HCT116 (cell line): Measurements from ENCODE around the gene SCARB1. TPM values are rescaled to one million over a fixed set of nuclear protein-coding genes. Genes with fewer than 3 reads are reported as not detected.
"Not testable (repeated sequence)": the region's sequence is repeated elsewhere in the genome, so short reads cannot be mapped to it uniquely, and the experiment has no call there.

Experiments
- ATAC-seq: fragments of 200-7000 bp; cut with Tn5 transposase; 2 replicates; pipeline ENCODE4 v1.9.1; 2020; ENCODE audit warnings: mild to moderate bottlenecking, moderate library complexity
- BruUV-seq: library from RNA; stranded (reverse); fragments of 400-500 nt; replicated peaks from 2 replicates; lab custom pipeline; 2021; lab: Mats Ljungman, UMichigan
- CTCF ChIA-PET: fragments of 300-600 bp; sonication (Branson Sonifier 250); formaldehyde crosslinking; loops from one replicate; lab custom pipeline; 2021; ENCODE audit warnings: antibody characterized with exemption; lab: Charles Lee
- POLR2A ChIA-PET: fragments of 300-600, 350-600 bp; sonication (Branson Sonifier 250); formaldehyde crosslinking; loops from one replicate; lab custom pipeline; 2021; ENCODE audit warnings: antibody characterized with exemption; lab: Charles Lee
- RAD21 ChIA-PET, 2 experiments: fragments of 300-600 bp; sonication (Branson Sonifier 250); formaldehyde crosslinking; loops; one replicate each; lab custom pipeline; 2023; ENCODE audit warnings: low total read pairs in 2 of 2; ENCODE audit not compliant: uncharacterized antibody in 2 of 2, unreplicated experiment in 2 of 2, low non-redundant PET in 1 of 2; lab: Charles Lee
- DNase-seq: peaks from one replicate; pipeline ENCODE4 v3.0.0-alpha.2; 2010; ENCODE audit warnings: low read depth, low spot score
- H2AFZ ChIP-seq: fragments of 200-600 bp; shearing (Covaris generic), sonication (generic); 2 replicates; pipeline ENCODE4 v1.6.1; 2017; ENCODE audit warnings: low read depth, mixed run types, mixed read lengths, antibody characterized with exemption, low read length; ENCODE audit not compliant: poor library complexity, severe bottlenecking
- H3K27ac ChIP-seq: 2 replicates; pipeline ENCODE4 v1.5.1; 2012; ENCODE audit warnings: low read depth, low read length
- H3K27me3 ChIP-seq: fragments of 200-600 bp; sonication (generic); 2 replicates; pipeline ENCODE4 v1.6.1; 2016; ENCODE audit warnings: mixed run types, low read length, mixed read lengths; ENCODE audit not compliant: insufficient read depth
- H3K36me3 ChIP-seq, 2 experiments: fragments of 200-500 bp in 1 of 2; fragments of 200-600 bp in 1 of 2; sonication (Bioruptor generic) in 1 of 2; sonication (generic) in 1 of 2; 2 replicates each; pipeline versions ENCODE4 v1.5.1 to v1.6.1; 2014 to 2016; ENCODE audit warnings: low read length in 2 of 2, inconsistent platforms in 1 of 2, mixed read lengths in 1 of 2, mixed run types in 1 of 2; ENCODE audit not compliant: insufficient read depth in 2 of 2, control insufficient read depth in 1 of 2
- H3K4me1 ChIP-seq, 2 experiments: fragments of 200-600 bp in 1 of 2; sonication (generic) in 1 of 2; 2 replicates each; pipeline versions ENCODE4 v1.5.1 to v1.6.1; 2012 to 2017; ENCODE audit warnings: low read length in 2 of 2, inconsistent platforms in 1 of 2, mild to moderate bottlenecking in 1 of 2, mixed read lengths in 1 of 2, mixed run types in 1 of 2, moderate library complexity in 1 of 2; ENCODE audit not compliant: insufficient read depth in 2 of 2, control insufficient read depth in 1 of 2
- H3K4me2 ChIP-seq: fragments of 200-600 bp; sonication (generic); 2 replicates; pipeline ENCODE4 v1.6.1; 2017; ENCODE audit warnings: mixed run types, low read length, mixed read lengths
- H3K4me3 ChIP-seq, 2 experiments: fragments of 200-600 bp in 1 of 2; sonication (generic) in 1 of 2; replicated peaks in 1 of 2; 2 replicates each; pipeline ENCODE4 v1.5.1; 2011 to 2016; ENCODE audit warnings: low read length in 2 of 2, control low read depth in 1 of 2, low read depth in 1 of 2, mild to moderate bottlenecking in 1 of 2, mixed read lengths in 1 of 2, mixed run types in 1 of 2
- H3K79me2 ChIP-seq: fragments of 200-600 bp; sonication (generic); 2 replicates; pipeline ENCODE4 v1.6.1; 2017; ENCODE audit warnings: mild to moderate bottlenecking, mixed run types, low read length, moderate library complexity, mixed read lengths; ENCODE audit not compliant: insufficient read depth
- H3K9ac ChIP-seq: fragments of 200-600 bp; sonication (generic); 2 replicates; pipeline ENCODE4 v1.6.1; 2016; ENCODE audit warnings: low read length, mixed read lengths
- H3K9me2 ChIP-seq: fragments of 200-600 bp; sonication (generic), shearing (Covaris generic); 2 replicates; pipeline ENCODE4 v1.6.1; 2017; ENCODE audit warnings: mixed run types, mild to moderate bottlenecking, moderate library complexity; ENCODE audit not compliant: insufficient read depth
- H3K9me3 ChIP-seq, 2 experiments: fragments of 200-500 bp in 1 of 2; fragments of 200-600 bp in 1 of 2; sonication (Bioruptor generic) in 1 of 2; sonication (generic) in 1 of 2; 2 replicates each; pipeline ENCODE4 v1.6.1; 2014 to 2017; ENCODE audit warnings: low read length in 2 of 2, mixed read lengths in 2 of 2, inconsistent platforms in 1 of 2, low read depth in 1 of 2, mild to moderate bottlenecking in 1 of 2, mixed run types in 1 of 2, moderate library complexity in 1 of 2; ENCODE audit not compliant: control insufficient read depth in 1 of 2, insufficient read depth in 1 of 2
- H4K20me1 ChIP-seq: fragments of 200-600 bp; sonication (generic), shearing (Covaris generic); 2 replicates; pipeline ENCODE4 v1.6.1; 2017; ENCODE audit warnings: mixed run types, mild to moderate bottlenecking, moderate library complexity; ENCODE audit not compliant: insufficient read depth
- ATF3 ChIP-seq: IDR thresholded peaks from 2 replicates; pipeline ENCODE4 v1.6.1; 2012
- CEBPB ChIP-seq: IDR thresholded peaks from 2 replicates; pipeline ENCODE4 v1.6.1; 2012; ENCODE audit warnings: low read depth
- CTCF ChIP-seq, 3 experiments: fragments of 200-600 bp in 1 of 3; sonication (generic) in 1 of 3; IDR thresholded peaks in 2 of 3; conservative IDR thresholded peaks in 1 of 3; 2 replicates each; pipeline ENCODE4 v1.5.1; 2012 to 2017; ENCODE audit warnings: low read depth in 2 of 3, low read length in 2 of 3, antibody characterized with exemption in 1 of 3, borderline replicate concordance in 1 of 3, control low read depth in 1 of 3, mild to moderate bottlenecking in 1 of 3, mixed read lengths in 1 of 3, mixed run types in 1 of 3, moderate library complexity in 1 of 3; ENCODE audit not compliant: insufficient read depth in 1 of 3
- JUND ChIP-seq: IDR thresholded peaks from 2 replicates; pipeline ENCODE4 v1.6.1; 2012
- REST ChIP-seq: IDR thresholded peaks from 2 replicates; pipeline ENCODE4 v1.6.1; 2012; ENCODE audit warnings: low read depth
- SIN3A ChIP-seq: IDR thresholded peaks from 2 replicates; pipeline ENCODE4 v1.6.1; 2012; ENCODE audit warnings: low read depth
- SP1 ChIP-seq: IDR thresholded peaks from 2 replicates; pipeline ENCODE4 v1.6.1; 2012; ENCODE audit warnings: low read depth
- SRF ChIP-seq: IDR thresholded peaks from 2 replicates; pipeline ENCODE4 v1.6.1; 2012; ENCODE audit warnings: low read depth
- TCF7L2 ChIP-seq: IDR thresholded peaks from 2 replicates; pipeline ENCODE4 v1.7.0; 2011; ENCODE audit warnings: borderline replicate concordance, inconsistent platforms; ENCODE audit not compliant: insufficient read depth, insufficient read length; ENCODE audit errors: extremely low read depth
- YY1 ChIP-seq: IDR thresholded peaks from 2 replicates; pipeline ENCODE4 v1.6.1; 2011; ENCODE audit warnings: low read length, low read depth, moderate library complexity, mild to moderate bottlenecking; ENCODE audit not compliant: insufficient replicate concordance; ENCODE audit errors: extremely low read depth
- ZBTB33 ChIP-seq: IDR thresholded peaks from 2 replicates; pipeline ENCODE4 v1.6.1; 2011; ENCODE audit warnings: mild to moderate bottlenecking, low read length, moderate library complexity; ENCODE audit not compliant: insufficient replicate concordance; ENCODE audit errors: extremely low read depth
- ZNF274 ChIP-seq: fragments of 200-500 bp; sonication (Bioruptor generic); IDR thresholded peaks from 2 replicates; pipeline ENCODE4 v1.6.1; 2014; ENCODE audit warnings: mild to moderate bottlenecking, low read depth, low read length, inconsistent platforms
- intact Hi-C: fragments of 100-400 bp; cut with micrococcal nuclease; formaldehyde crosslinking; loops from 2 replicates; pipeline ENCODE4 v1.10.0; 2022
- total RNA-seq: library from RNA; stranded (reverse); gene quantifications from one replicate; pipeline ENCODE4 v1.2.1, GENCODE V29; 2021; ENCODE audit not compliant: unreplicated experiment

The SCARB1 gene
- total RNA-seq, 1 experiment from 2014 or later: 95.5 TPM

GRCh38 chr12:124888260-124888659 lies 24.6 kb upstream of the SCARB1 start:
- Histone ChIP-seq H3K27me3 (no peaks in the 10 kb centered on the region), H3K4me1 (peaks cover 0 to 11% of the 10 kb centered on the region in 2 experiments; a peak in 2 of 4 replicates), H3K9me2 (no peaks in the 10 kb centered on the region), H3K9ac (no peak overlapping the region), H3K27ac (no peak overlapping the region), H4K20me1 (no peaks in the 10 kb centered on the region), H3K4me2 (no peak overlapping the region), H2AFZ (no peak overlapping the region), H3K36me3 (no peaks in the 10 kb centered on the region), H3K79me2 (no peaks in the 10 kb centered on the region), H3K4me3 (no peak overlapping the region), H3K9me3 (peaks cover 0 to 3% of the 10 kb centered on the region in 2 experiments; a peak in 1 of 4 replicates)
- no peak for TF ChIP-seq ZBTB33
- no peak for TF ChIP-seq ZNF274
- no peak for TF ChIP-seq SP1
- no peak for TF ChIP-seq TCF7L2
- TF ChIP-seq CEBPB: no peak
- TF ChIP-seq SIN3A: no peak
- TF ChIP-seq REST: no peak
- no peak for TF ChIP-seq SRF
- TF ChIP-seq JUND: no peak
- no peak for TF ChIP-seq CTCF (IDR thresholded peaks at IDR 0.05 in 2 of 3, conservative IDR thresholded peaks at IDR 0.05 in 1 of 3; ENCODE audit: borderline replicate concordance in 1 of 3, insufficient read depth in 1 of 3, low read depth in 2 of 3, low read length in 2 of 3)
- TF ChIP-seq YY1: no peak
- no peak for TF ChIP-seq ATF3
- ChIA-PET RAD21 (interaction anchor here in 1 of 2 experiments (0.6 kb wide), 1 partner anchor 8 kb away, joined by 3 read pairs; no protein-coding TSS in a partner anchor), CTCF (no interaction called here), POLR2A (no interaction called here)
- intact Hi-C loops: no loop called here
- ATAC-seq (no peak), DNase-seq (no peak)
- no TSS peak for BruUV-seq

GRCh38 chr12:124887766-124888165 lies 24.1 kb upstream of the SCARB1 start:
- H3K9me3 ChIP-seq, RAD21 ChIA-PET, H3K4me2 ChIP-seq, intact Hi-C loops, POLR2A ChIA-PET, H3K79me2 ChIP-seq, H2AFZ ChIP-seq, DNase-seq, H3K4me3 ChIP-seq, ATAC-seq, H3K9ac ChIP-seq, BruUV-seq, H3K9me2 ChIP-seq, H3K36me3 ChIP-seq, H3K27me3 ChIP-seq, CTCF ChIA-PET, H3K27ac ChIP-seq, H4K20me1 ChIP-seq: not testable (repeated sequence)
- H3K4me1 ChIP-seq: peaks cover 0 to 12% of the 10 kb centered on the region in 2 experiments; a peak in 2 of 4 replicates
